A673 (cell line): ENCODE results near the gene SCAF1. TPM values are rescaled to one million over a fixed set of nuclear protein-coding genes. Genes with fewer than 3 reads are reported as not detected.

Experiments used
- BruUV-seq: library from RNA; stranded (reverse); fragments of 400-500 nt; replicated peaks from 2 replicates; lab custom pipeline; 2021; lab: Mats Ljungman, UMichigan
- CTCF ChIA-PET: fragments of 300-600 bp; sonication (Branson Sonifier 250); formaldehyde crosslinking; loops from one replicate; lab custom pipeline; 2022; ENCODE audit warnings: antibody characterized with exemption; lab: Charles Lee
- POLR2A ChIA-PET: fragments of 300-600 bp; sonication (Branson Sonifier 250); formaldehyde crosslinking; loops from one replicate; lab custom pipeline; 2022; ENCODE audit warnings: antibody characterized with exemption; ENCODE audit not compliant: low non-redundant PET; lab: Charles Lee
- DNase-seq: peaks from one replicate; pipeline ENCODE4 v3.0.0-alpha.2; 2015; ENCODE audit warnings: low spot score
- H3K27ac ChIP-seq: fragments of 200-600 bp; sonication (generic); 2 replicates; pipeline ENCODE4 v1.5.1; 2016; ENCODE audit warnings: mixed run types, low read depth, mild to moderate bottlenecking, mixed read lengths, antibody characterized with exemption, low read length; ENCODE audit not compliant: poor library complexity, severe bottlenecking
- H3K27me3 ChIP-seq: fragments of 200-600 bp; sonication (generic); replicated peaks from 2 replicates; pipeline ENCODE4 v1.6.1; 2017; ENCODE audit warnings: mixed run types, low read depth, mild to moderate bottlenecking, mixed read lengths, antibody characterized with exemption, low read length; ENCODE audit not compliant: insufficient read depth, poor library complexity
- H3K36me3 ChIP-seq: fragments of 200-600 bp; sonication (generic); 2 replicates; pipeline ENCODE4 v1.6.1; 2016; ENCODE audit warnings: mixed run types, mild to moderate bottlenecking, mixed read lengths, antibody characterized with exemption, low read length; ENCODE audit not compliant: insufficient read depth, poor library complexity, severe bottlenecking
- H3K4me1 ChIP-seq: fragments of 200-600 bp; sonication (generic); 2 replicates; pipeline ENCODE4 v1.6.1; 2017; ENCODE audit warnings: mixed run types, mild to moderate bottlenecking, mixed read lengths, antibody characterized with exemption, low read length; ENCODE audit not compliant: insufficient read depth, poor library complexity, severe bottlenecking
- H3K4me3 ChIP-seq: fragments of 200-600 bp; sonication (generic); 2 replicates; pipeline ENCODE4 v1.5.1; 2016; ENCODE audit warnings: low read depth, mixed run types, mild to moderate bottlenecking, mixed read lengths, low read length; ENCODE audit not compliant: poor library complexity, severe bottlenecking
- H3K9me3 ChIP-seq: fragments of 200-600 bp; sonication (generic); 2 replicates; pipeline ENCODE4 v1.6.1; 2016; ENCODE audit warnings: mixed run types, low read depth, mild to moderate bottlenecking, mixed read lengths, antibody characterized with exemption, low read length; ENCODE audit not compliant: poor library complexity, severe bottlenecking
- CTCF ChIP-seq: fragments of 300-800, 200-600 bp; sonication (generic); conservative IDR thresholded peaks from 2 replicates; pipeline ENCODE4 v1.5.1; 2017; ENCODE audit warnings: low read depth, mild to moderate bottlenecking, antibody characterized with exemption, low read length, moderate library complexity, mixed read lengths
- EZH2 ChIP-seq: fragments of 200-600 bp; sonication (generic); IDR thresholded peaks from 2 replicates; pipeline ENCODE4 v1.6.1; 2017; ENCODE audit warnings: borderline replicate concordance, low read depth, mild to moderate bottlenecking, mixed read lengths, antibody characterized with exemption, low read length; ENCODE audit not compliant: poor library complexity, severe bottlenecking
- intact Hi-C: fragments of 100-400 bp; cut with micrococcal nuclease; formaldehyde crosslinking; loops from one replicate; pipeline ENCODE4 v1.10.0; 2022; ENCODE audit not compliant: unreplicated experiment
- total RNA-seq: library from RNA; stranded (reverse); gene quantifications from 2 replicates; pipeline ENCODE4 v1.2.3, GENCODE V29; 2021

SCAF1 gene
- total RNA-seq, 1 experiment from 2014 or later, result 98.2 TPM

GRCh38 chr19:49656456-49657109 is 14.6 kb downstream of the SCAF1 start:
- no TSS peak for BruUV-seq
- H3K4me1 ChIP-seq, result no peaks in the 10 kb centered on the region
- no peak for DNase-seq
- no peak overlapping the region for H3K27ac ChIP-seq
- peaks cover 83% of the 10 kb centered on the region for H3K36me3 ChIP-seq
- ChIA-PET POLR2A (no interaction called here), CTCF (no interaction called here)
- TF ChIP-seq EZH2 (no peak), CTCF (no peak)
- no peak overlapping the region for H3K4me3 ChIP-seq
- no peaks in the 10 kb centered on the region for H3K9me3 ChIP-seq
- no peaks in the 10 kb centered on the region for H3K27me3 ChIP-seq
- intact Hi-C loops, result no loop called here

GRCh38 chr19:49657493-49658138 is 15.6 kb downstream of the SCAF1 start:
- Histone ChIP-seq H3K27me3 (no peaks in the 10 kb centered on the region), H3K4me3 (no peak overlapping the region), H3K4me1 (no peaks in the 10 kb centered on the region), H3K27ac (no peak overlapping the region), H3K9me3 (no peaks in the 10 kb centered on the region), H3K36me3 (peaks cover 83% of the 10 kb centered on the region)
- ChIA-PET POLR2A (no interaction called here), CTCF (no interaction called here)
- TF ChIP-seq EZH2, result no peak
- no peak for TF ChIP-seq CTCF
- BruUV-seq, result no TSS peak
- intact Hi-C loops, result no loop called here
- DNase-seq, result no peak

- intact Hi-C loops, result no loop called here
- Histone ChIP-seq H3K4me3 (no peak overlapping the region), H3K4me1 (no peaks in the 10 kb centered on the region), H3K27ac (no peak overlapping the region), H3K9me3 (no peaks in the 10 kb centered on the region), H3K36me3 (peaks cover 83% of the 10 kb centered on the region), H3K27me3 (no peaks in the 10 kb centered on the region)
- CTCF ChIA-PET, result no interaction called here
- BruUV-seq, result TSS peak; percentile 71
- TF ChIP-seq EZH2 (no peak), CTCF (no peak)
- DNase-seq, result no peak
- POLR2A ChIA-PET, result no interaction called here
These were observed 16.1 kb downstream of the SCAF1 start for GRCh38 chr19:49658139-49658517.
